ENCODE results near the gene PHLDA1.
"Not testable (repeated sequence)": the region's sequence is repeated elsewhere in the genome, so short reads cannot be mapped to it uniquely, and the experiment has no call there.

PHLDA1 gene

GRCh38 chr12:75990189-75990912 is 41.2 kb downstream of the PHLDA1 start:
- DNase-seq (ENCODE audit: insufficient read length, low spot score) = no peak
- no peak for FAIRE-seq

GRCh38 chr12:75987709-75988108 is 43.9 kb downstream of the PHLDA1 start:
- FAIRE-seq; DNase-seq (ENCODE audit: insufficient read length, low spot score): not testable (repeated sequence)

- DNase-seq (ENCODE audit: insufficient read length, low spot score) (no peak), FAIRE-seq (no peak)
Measured at GRCh38 chr12:75986001-75986746, 45.4 kb downstream of the PHLDA1 start.

GRCh38 chr12:75985566-75985965 is 46.0 kb downstream of the PHLDA1 start:
- no peak for FAIRE-seq

GRCh38 chr12:75984577-75985182 is 46.9 kb downstream of the PHLDA1 start:
- FAIRE-seq (no peak), DNase-seq (ENCODE audit: insufficient read length, low spot score) (no peak)

More at GRCh38 chr12:75985566-75985965, 46.0 kb downstream of the PHLDA1 start:
- no peak for DNase-seq (ENCODE audit: insufficient read length, low spot score)

GRCh38 chr12:75983851-75984250 is 47.7 kb downstream of the PHLDA1 start:
- not testable (repeated sequence) for DNase-seq (ENCODE audit: insufficient read length, low spot score); FAIRE-seq

GRCh38 chr12:75982979-75983660 is 48.5 kb downstream of the PHLDA1 start:
- no peak for DNase-seq (ENCODE audit: insufficient read length, low spot score)
- no peak for FAIRE-seq

- FAIRE-seq = peak; percentile 14
- DNase-seq (ENCODE audit: insufficient read length, low spot score) = no peak
Measured at GRCh38 chr12:75982169-75982564, 49.4 kb downstream of the PHLDA1 start.

DNA sequence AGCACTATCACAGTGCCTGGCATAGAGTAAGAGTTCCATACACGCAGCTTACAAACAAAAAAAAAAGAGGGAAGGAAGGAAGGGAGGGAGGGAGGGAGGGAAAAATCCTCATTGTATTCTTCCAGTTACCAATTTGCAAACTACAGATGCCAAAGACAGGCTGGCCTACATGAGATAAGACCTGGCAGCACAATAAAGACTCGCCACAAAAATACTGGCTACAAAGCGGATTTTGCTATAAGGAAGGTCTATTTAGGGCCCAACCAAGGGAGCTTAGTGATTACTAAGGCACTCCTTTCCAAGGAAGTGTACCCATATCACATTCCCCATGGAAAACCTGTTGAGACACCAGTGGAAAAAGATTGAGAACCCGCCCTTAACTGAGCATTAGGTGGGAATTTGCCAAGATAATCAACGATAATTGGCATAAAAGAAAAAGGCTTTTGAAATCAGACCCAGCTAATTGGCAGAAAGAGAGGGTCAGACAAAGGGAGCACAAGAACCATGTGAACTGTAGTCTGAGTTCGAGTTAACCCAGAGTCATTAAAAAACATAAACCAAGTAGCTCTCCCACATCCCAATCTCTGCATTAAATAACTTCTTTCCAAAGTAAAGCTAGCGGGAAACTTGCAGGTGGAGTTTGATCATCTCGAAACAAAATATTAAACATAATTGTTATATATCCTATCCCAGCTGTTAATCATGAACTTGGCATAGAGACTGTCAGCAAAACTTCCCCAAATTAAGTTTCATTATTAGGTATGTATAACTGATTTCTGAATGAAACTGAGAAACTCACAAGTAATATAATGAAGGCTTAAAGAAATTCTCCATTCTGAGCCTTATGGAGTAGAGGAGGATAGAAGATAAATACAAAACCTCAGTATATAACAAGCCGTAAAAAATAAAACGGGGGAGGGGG is 50.1 kb downstream of the PHLDA1 start:
- no peak for FAIRE-seq
- no peak for DNase-seq (ENCODE audit: insufficient read length, low spot score)

GRCh38 chr12:75979181-75979580 is 52.4 kb downstream of the PHLDA1 start:
- no peak for DNase-seq (ENCODE audit: insufficient read length, low spot score)
- FAIRE-seq = no peak

DNA sequence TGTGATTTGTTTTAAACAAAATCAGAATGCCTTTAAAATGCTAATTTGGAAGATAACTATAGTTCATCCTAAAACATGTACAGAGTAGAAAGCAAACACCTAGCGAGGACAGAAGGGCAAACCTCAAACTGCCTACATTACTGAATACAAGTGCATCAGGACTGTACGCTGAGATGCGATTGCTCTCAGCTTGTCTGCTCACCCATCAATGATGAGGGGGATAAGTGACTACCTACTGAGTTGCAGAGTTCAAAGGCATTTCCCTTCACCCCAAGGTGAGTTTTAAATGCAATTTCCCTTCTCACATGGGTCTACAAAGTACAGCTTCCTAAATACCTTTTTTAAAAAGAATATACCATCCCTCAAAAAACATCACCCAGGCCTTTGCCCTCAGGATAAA is 52.9 kb downstream of the PHLDA1 start:
- FAIRE-seq = no peak

DNA sequence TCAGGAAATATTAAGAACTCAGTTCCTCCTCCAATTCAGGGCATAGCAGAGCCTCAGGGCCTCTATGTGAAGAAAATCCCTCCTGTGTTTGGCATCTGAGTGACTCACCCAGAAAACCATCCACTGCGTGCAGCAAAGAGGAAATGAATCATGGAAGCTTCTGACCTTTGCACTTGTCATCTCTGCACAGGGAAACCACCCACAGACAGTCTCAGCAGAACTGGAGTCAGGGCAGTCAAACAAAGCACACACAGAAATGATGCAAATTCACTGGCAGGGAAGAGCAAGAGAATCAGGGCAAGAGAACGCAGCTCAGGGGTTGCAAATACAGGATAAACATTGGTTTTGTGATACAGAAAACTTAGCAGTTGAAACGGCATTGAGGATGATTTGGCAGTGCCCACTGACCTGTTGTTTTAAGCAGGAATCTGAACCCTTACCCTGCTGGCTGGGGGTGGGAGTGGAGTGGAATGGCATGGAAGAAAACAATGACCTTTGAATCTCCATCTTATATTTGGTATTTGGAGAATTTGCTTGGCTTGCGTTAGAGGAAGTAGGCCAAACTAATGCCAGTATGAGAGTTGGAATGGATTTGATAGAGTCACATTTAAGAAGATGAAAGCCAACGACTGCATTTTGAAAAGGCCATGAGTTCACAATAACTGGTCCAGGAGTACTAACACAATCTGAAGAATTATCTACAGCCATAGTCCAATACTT is 53.5 kb downstream of the PHLDA1 start:
- DNase-seq (ENCODE audit: insufficient read length, low spot score) (peak; percentile 44), FAIRE-seq (peak; percentile 93)

More for the DNA sequence above, 52.9 kb downstream of the PHLDA1 start:
- no peak for DNase-seq (ENCODE audit: insufficient read length, low spot score)

DNA sequence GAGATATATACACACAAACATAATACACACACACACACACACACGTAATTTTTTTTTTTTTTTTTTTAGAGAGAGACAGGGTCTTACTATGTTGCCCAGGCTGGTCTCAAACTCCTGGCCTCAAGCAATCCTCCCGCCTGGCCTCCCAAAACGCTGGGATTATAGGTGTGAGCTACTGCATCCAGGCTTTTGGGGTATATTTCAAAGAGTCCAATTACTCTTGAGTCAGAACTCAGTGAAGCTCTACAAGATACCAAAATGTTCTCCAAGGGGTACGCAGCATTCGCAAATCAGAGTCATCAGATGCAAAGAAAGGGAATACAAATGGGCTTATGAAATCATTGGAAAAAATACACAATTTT is 54.0 kb downstream of the PHLDA1 start:
- DNase-seq (ENCODE audit: insufficient read length, low spot score) (no peak), FAIRE-seq (no peak)

GRCh38 chr12:75976913-75977312 is 54.7 kb downstream of the PHLDA1 start:
- DNase-seq (ENCODE audit: insufficient read length, low spot score) (no peak), FAIRE-seq (no peak)

DNA sequence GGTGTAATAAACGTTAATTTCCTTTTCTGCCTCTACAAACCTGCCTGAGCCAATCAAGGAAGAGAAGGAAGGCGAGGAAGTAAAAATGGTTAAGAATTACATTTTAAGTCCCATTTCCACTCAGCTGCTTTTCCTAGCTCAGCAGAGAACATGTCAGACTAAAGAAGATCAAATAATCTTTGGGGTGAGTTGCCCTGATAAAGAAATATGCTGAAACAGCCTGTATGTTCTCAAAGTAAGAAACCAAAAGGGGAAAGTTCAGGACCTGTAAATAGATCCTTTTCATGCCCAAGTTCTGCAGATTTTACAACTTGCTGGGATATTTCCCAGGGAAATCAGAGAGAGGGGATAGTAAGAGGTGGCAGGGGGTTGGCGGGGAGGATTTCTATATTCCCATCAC is 55.5 kb downstream of the PHLDA1 start:
- DNase-seq (ENCODE audit: insufficient read length, low spot score) (no peak), FAIRE-seq (no peak)

GRCh38 chr12:75975702-75976101 is 55.9 kb downstream of the PHLDA1 start:
- DNase-seq (ENCODE audit: insufficient read length, low spot score) (no peak), FAIRE-seq (no peak)

Measured in GM19239 (cell line).